SK-N-SH treated with all-trans-retinoic acid at 6 μM for 48 hours (cell line): ENCODE data around the gene TKT.

Source experiments
- CREB5 ChIP-seq: fragments of 250-450 bp; sonication (Bioruptor Pico); IDR thresholded peaks from 2 replicates; pipeline ENCODE4 v1.5.1; 2020; ENCODE audit warnings: low read depth, mild to moderate bottlenecking, moderate library complexity
- GLIS3 ChIP-seq: fragments of 250-450 bp; sonication (Bioruptor Pico); IDR thresholded peaks from 2 replicates; pipeline ENCODE4 v1.5.0; 2020; ENCODE audit warnings: mild to moderate bottlenecking, moderate library complexity
- OSR1 ChIP-seq: fragments of 250-450 bp; sonication (Bioruptor Pico); IDR thresholded peaks from 2 replicates; pipeline ENCODE4 v1.8.0; 2022; ENCODE audit warnings: moderate library complexity, mild to moderate bottlenecking, inconsistent platforms
- TCF4 ChIP-seq: fragments of 250-450 bp; sonication (Bioruptor Pico); IDR thresholded peaks from 2 replicates; pipeline ENCODE4 v1.8.0; 2021; ENCODE audit warnings: mild to moderate bottlenecking, moderate library complexity, borderline replicate concordance
- TSHZ2 ChIP-seq: fragments of 250-450 bp; sonication (Bioruptor Pico); IDR thresholded peaks from 2 replicates; pipeline ENCODE4 v1.5.0; 2020; ENCODE audit warnings: mild to moderate bottlenecking, moderate library complexity
- ZC3H10 ChIP-seq: fragments of 250-450 bp; sonication (Bioruptor Pico); IDR thresholded peaks from 2 replicates; pipeline ENCODE4 v1.5.1; 2021; ENCODE audit warnings: mild to moderate bottlenecking, moderate library complexity
- ZFP3 ChIP-seq: fragments of 250-450 bp; sonication (Bioruptor Pico); IDR thresholded peaks from 2 replicates; pipeline ENCODE4 v1.5.0; 2020; ENCODE audit warnings: mild to moderate bottlenecking, moderate library complexity

GRCh38 chr3:53211706-53212702 lies 43.8 kb downstream of the TKT start:
- TF ChIP-seq CREB5 (CRISPR knock-in tag) (no peak), ZFP3 (CRISPR knock-in tag) (no peak), OSR1 (CRISPR knock-in tag) (no peak), GLIS3 (CRISPR knock-in tag) (no peak), ZC3H10 (CRISPR knock-in tag) (no peak), TSHZ2 (CRISPR knock-in tag) (no peak), TCF4 (no peak)
